ENCODE measurements around the gene HSBP1L1.

Gene HSBP1L1

DNA sequence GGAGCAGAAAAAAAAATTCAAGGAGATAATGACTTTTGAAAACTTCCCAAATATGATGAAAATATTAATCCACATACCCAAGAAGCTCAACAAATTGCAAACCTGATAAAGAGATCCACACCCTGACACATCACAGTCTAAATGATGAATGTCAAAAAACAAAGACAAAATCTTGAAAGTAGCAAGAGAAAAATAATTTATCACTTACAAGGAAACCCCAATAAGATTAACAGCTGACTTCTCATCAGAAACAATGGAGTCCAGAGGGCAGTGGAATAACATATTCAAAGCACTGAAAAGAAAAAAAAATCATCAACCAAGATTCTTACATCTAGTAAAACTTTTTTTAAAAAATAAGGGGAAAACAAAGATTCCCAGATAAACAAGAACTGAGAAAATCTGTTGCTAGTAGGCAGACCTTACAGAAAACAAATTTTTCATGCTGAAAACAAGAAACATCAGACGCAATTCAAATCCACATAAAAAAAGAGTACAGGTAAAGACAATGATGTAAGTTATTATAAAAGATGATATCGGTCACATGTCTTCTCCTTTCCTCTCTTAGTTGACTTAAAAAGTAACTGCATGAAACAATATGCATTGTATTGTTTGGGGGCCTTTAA is 34.3 kb upstream of the HSBP1L1 start:
- DNase-seq: no peak

- no peak for DNase-seq
Observed at GRCh38 chr18:79931475-79931874, 33.0 kb upstream of the HSBP1L1 start.

GRCh38 chr18:79932907-79933306 is 31.5 kb upstream of the HSBP1L1 start:
- DNase-seq: no peak

DNA sequence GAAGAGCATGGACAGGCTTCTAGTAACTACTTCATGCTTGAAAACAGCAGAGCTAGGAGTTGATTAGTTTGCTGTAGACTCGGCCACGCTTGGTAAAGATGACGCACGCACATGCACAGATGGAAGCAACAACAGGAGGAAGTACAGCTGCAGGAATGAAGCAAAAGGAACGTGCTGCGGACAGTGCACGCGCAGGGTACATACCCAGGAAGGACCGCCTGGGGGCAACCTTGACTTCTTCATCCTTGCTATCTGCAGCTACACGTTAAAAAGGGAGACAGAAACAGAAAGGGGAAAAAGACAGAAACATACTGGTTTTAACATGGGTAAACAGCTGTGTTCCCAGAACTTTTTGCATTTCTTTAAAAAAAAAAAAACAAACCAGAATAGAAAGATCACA is 30.7 kb upstream of the HSBP1L1 start:
- DNase-seq: no peak

DNA sequence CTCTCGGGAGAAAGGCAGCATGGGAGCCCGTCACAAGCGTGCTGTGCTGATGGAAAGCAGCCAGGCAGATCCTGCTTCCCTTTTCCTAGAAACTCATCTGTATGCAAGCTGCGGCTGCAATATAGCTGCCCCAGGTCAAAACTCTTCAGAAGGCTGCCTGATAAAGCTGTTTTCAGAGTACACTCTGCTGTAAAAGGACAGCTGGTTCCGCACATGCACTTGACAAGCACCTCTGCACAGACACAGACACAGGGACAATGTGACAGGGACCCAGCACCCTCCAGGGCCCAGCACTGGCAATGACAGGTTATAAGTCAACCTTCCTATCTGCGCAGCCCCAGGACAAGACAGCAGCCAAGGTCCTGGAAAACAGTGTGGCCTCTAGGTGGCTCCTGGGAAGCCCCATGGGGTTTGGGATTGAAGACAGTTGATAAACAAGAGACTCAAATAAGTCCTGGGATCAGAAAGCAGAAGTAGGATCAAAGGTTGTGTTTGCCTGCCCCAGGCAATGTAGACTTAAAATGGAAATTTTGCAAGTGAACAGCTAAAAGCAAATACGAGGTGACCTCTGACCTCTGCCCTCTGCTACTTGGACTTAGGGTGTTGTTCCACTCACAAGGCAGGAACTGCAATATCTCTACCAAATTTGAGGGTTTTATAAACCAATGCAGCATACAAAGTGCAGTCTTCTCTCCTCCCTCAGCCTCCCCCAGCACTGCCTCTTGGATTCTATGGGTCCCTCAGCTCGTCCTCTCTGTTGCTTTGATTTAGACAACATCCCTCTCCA is 29.9 kb upstream of the HSBP1L1 start:
- DNase-seq: no peak

DNA sequence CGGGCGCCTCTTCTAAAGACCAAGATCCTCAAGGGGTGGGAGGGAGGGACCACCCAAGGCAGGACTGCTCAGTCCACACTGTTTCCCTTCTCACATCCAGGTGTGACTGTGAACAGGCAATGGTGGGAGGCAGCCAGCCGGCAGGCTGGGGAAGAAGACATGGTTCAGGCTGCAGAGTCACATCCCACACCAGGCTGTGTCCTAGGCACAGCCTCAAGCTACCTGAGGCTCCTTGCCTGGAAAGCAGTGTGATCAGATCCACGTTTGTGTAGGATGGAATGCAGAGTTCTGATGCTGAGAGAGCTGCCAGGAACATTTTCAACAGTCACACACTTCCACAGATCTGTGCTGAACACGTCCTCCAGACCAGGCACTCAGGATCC is 29.4 kb upstream of the HSBP1L1 start:
- no peak for DNase-seq

- DNase-seq: no peak
Observed at GRCh38 chr18:79935499-79935898, 28.9 kb upstream of the HSBP1L1 start.

DNA sequence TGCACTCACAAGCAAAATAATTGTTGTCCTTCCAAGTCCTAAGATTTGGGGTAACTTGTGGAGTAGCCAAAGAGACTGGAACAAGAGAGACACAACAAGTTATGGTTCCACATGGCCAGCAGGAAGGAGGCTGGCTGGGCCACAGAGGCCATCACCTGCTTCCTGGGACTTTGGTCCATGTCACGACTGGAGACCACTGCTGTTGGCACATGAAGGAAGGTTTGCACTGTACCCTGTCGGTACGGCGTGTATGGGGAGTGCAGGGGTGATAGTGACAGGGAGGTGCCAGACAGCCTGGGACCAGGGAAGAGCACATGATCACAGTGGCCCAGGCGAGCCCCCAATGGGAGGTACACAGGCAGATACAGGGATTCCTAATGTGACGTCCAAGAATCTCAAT is 28.5 kb upstream of the HSBP1L1 start:
- no peak for DNase-seq

GRCh38 chr18:79936641-79937040 is 27.8 kb upstream of the HSBP1L1 start:
- no peak for DNase-seq

GRCh38 chr18:79937103-79937860 is 27.2 kb upstream of the HSBP1L1 start:
- no peak for DNase-seq

- DNase-seq: no peak
Observed at GRCh38 chr18:79938196-79938595, 26.2 kb upstream of the HSBP1L1 start.

GRCh38 chr18:79939096-79939495 is 25.3 kb upstream of the HSBP1L1 start:
- DNase-seq: no peak

GRCh38 chr18:79940126-79940813 is 24.2 kb upstream of the HSBP1L1 start:
- no peak for DNase-seq

GRCh38 chr18:79940814-79941472 is 23.5 kb upstream of the HSBP1L1 start:
- DNase-seq: no peak

GRCh38 chr18:79941473-79942119 is 22.8 kb upstream of the HSBP1L1 start:
- DNase-seq: peak in 6 of 14 donors; percentile 28 to 76 (median 48)

DNA sequence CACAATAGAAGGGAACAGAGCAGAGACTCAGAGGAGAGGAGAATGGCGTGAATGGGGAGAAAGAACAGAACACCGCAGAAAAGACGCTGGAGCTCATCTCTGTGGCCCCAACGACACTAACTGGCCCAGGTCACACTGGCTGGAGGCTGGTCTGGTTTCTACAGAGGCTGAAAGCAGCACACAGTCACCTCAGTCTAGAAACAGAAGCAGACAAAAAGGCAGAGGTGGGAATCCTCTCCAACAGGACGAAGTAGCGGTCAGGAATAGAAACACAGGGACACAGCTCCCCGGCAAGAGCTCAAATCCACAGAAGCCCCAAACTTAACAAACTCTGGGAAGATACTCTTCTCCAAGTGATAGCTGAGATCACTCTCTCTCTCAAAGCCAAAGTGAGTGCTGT is 22.2 kb upstream of the HSBP1L1 start:
- DNase-seq: no peak

DNA sequence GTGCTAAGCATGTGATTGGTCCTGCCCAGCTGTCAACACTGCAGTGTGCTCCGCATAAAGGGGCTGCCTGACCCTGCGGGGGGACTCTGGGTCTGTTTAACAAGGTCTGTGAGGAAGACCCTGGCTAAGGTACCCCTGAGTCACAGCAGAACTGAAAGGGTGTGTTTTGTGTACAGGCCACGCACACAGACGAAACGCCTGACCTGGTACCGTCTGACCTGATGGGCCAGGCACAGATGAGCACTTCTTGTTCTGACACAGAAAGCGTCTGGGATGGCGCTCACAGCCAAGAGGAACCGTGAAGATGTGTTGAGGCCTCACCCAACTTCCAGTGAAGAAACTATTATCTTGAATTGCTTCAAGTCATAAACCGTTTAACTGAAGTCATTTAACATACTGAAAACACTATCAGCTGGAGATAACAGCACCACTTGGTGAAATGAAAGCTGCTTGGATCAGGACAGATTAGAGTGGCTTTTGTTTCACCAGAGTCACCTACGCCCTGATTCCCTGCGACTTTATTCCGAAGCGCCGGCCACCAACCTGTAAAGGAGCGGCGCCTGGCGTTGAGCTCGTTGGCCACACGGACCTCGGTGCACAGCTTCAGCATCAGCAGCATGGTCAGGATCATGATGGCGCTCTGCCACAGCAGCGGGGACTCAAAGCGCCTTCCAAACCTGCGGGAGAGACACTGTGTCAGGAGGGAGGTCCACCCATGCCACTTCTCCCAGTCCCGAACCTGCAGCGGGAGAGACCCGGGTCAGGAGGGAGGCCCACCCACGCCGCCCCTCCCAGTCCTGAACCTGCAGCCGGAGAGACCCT is 21.4 kb upstream of the HSBP1L1 start:
- no peak for DNase-seq

DNA sequence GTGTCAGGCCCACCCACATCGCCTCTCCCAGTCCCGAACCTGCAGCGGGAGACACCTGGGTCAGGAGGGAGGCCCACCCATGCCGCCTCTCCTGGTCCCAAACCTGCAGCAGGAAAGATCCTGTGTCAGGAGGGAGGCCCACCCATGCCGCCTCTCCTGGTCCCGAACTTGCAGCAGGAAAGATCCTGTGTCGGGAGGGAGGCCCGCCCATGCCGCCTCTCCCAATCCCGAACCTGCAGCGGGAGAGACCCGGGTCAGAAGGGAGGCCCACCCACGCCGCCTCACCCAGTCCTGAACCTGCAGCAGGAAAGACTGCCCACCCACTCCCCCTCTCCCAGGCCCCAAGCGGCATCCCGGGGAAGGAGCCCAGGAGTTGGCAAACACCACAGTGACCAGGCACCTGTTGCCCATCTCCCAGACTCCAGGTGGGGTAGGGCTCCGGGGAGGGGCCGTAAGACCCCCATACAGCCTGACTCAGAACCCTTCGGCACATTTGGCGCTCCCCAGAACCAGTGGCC is 20.8 kb upstream of the HSBP1L1 start:
- no peak for DNase-seq

DNA sequence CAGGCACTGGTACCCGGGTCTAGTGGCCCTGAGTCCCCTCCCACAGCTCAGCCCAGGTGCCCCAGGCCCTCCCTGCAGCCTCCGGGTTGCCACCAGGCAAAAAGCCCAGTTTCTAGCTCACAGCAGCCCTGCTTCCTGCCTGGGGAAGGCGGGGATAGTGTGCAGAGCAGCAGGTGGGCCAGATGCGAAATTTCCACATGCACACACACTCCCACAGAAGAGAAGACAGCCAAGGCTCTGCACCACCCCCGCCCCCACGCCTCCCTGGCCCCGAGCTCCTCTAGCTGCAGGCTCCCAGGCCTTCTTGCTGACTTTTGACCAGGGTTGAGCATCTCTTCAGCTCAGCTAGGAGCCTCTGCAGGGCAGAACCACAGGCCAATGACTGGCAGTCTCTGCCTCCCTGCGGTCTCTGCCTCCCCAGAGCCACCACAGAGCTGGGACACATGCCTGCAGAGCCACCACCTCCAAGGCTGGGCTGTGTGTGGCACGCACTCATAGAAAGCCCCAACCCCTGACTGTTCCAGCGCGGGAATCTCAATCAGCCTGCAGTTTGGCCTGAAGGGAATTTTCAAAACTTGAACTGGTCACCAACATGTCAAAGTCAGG is 20.2 kb upstream of the HSBP1L1 start:
- DNase-seq: no peak

GRCh38 chr18:79944746-79945117 is 19.7 kb upstream of the HSBP1L1 start:
- DNase-seq: no peak
